GF-D8 (cell line): ENCODE measurements around the gene ISL1.

Source experiments
- DNase-seq: peaks from one replicate; lab custom pipeline; 2025; lab: John Stamatoyannopoulos, UW

ISL1 gene

GRCh38 chr5:51386916-51387883, 4.0 kb downstream of the ISL1 start:
- no peak for DNase-seq

DNA sequence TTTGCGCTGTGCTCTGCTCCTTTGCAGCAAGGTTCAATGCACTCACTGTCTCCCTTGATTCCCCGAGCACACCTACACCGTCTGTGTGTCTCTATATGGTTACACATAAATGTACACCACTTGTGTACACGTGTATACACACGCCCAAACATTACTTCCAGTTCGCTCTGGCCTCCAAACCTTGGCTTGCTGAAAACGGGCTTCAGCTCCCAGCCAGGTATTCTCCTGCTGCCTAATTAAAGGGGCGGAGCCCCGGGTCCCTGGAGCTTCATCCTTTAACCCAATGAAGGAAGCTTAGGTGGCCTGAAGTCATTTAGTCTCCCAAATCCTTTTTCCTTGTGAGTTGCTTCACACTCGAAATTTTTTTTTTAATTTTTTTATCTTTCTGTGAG, 4.6 kb downstream of the ISL1 start:
- no peak for DNase-seq

DNA sequence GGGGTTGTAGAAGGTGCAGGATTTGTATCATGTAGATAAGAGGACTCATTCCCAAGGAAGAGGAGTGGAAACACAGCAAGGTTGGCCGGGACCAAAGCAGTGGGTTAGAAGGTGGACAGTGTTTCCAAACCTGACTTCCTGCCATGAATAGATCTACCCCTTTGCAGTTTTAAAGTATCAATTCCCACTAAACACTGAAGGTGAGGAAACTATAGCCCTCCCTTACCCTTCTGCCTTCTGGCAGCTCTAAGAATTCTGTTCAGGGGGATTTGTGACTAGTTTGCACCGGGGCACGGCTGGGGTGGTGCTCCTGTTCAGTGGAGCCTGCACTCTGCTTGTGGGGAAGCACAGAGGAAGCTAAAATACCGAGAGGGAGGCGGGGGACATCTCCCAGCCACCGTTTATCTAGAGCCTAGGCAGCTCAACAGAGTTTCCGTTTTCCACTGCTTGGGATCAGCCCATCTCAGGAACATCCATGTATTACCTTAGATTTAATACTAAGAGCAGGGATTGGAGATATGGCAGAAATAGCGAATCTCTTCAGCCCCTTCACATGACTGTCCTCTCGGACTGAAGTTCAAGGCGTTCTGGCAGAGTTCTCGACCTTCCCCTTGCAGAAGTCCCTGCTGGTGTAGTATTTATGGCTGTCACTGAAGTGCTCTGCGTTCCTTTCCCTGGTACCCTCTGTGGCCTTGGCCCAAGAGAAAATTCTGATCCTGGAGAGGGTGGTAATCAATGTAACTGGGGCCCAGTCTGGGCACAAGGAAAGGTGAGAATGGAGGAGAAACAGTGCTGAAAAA, 5.4 kb downstream of the ISL1 start:
- DNase-seq = no peak

- no peak for DNase-seq
Observed at GRCh38 chr5:51389288-51389576, 6.0 kb downstream of the ISL1 start.

- DNase-seq = no peak
Observed at GRCh38 chr5:51389577-51390463, 6.6 kb downstream of the ISL1 start.

- DNase-seq = no peak
Observed at GRCh38 chr5:51391175-51391574, 7.9 kb downstream of the ISL1 start.

DNA sequence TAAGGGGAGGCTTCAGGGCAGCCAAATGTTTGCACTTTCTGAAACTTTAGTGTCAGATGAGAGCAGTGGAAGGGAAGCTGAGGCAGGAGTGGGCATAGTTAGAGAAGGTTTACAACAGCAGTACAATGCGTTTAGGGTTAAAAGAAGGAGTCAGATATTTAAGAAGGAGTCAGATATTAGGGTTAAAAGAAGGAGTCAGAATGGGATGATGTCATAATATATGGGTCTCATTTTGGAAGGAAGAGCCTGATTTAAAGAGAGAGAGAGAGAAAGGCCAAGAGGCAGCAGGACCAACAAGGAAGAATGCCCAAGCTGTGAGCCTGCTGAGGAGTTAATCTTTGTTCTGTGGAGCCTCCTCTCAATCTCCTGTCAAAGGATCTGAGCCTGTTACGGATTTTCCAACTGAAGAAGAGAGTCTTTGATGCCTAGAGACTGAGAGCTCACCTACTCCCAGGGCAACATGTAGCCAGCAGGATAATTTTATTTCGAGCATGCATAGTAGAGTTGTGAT, 9.5 kb downstream of the ISL1 start:
- DNase-seq = no peak

- DNase-seq = no peak
Observed at GRCh38 chr5:51394609-51395008, 11.4 kb downstream of the ISL1 start.

DNA sequence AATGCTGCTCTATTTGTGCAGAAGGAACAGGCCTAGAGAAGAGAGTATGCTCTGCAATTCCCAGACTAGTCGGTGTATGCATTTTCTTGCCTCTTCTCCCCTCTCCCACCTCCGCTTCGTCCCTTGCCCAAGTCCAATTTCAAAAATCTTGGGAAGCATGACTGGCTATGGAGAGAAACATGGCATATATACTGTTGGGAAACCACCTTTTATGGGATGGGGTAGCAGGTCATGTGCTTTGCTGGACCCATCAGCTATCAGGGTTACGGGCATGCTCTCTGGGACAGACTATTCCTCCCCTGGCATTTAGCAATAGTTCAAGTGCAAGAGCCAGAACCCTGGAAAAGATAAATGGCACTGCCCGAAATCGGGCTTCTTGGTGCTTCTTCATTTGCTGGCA, 12.0 kb downstream of the ISL1 start:
- DNase-seq = no peak

GRCh38 chr5:51395666-51396356, 12.6 kb downstream of the ISL1 start:
- DNase-seq = no peak

DNA sequence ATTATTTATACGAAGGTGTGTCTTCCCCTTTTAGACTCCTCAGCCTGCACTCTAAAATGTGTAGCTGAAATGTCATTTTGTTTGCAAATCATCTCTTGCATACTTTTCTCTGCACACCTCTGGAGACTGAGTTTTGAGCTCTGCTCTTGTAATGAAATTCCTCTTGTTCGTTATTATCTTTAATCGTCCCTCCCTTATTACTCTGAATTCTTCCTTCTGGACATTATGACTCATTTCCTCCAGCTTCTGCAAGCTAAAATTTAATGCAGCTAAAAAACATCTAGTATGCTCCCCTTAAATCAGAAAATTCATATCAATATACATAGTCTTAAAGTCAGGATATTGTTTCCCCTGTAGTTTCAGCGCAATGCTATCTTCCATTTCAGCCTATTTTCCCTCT, 13.5 kb downstream of the ISL1 start:
- no peak for DNase-seq

GRCh38 chr5:51397996-51398395, 14.7 kb downstream of the ISL1 start:
- no peak for DNase-seq

DNA sequence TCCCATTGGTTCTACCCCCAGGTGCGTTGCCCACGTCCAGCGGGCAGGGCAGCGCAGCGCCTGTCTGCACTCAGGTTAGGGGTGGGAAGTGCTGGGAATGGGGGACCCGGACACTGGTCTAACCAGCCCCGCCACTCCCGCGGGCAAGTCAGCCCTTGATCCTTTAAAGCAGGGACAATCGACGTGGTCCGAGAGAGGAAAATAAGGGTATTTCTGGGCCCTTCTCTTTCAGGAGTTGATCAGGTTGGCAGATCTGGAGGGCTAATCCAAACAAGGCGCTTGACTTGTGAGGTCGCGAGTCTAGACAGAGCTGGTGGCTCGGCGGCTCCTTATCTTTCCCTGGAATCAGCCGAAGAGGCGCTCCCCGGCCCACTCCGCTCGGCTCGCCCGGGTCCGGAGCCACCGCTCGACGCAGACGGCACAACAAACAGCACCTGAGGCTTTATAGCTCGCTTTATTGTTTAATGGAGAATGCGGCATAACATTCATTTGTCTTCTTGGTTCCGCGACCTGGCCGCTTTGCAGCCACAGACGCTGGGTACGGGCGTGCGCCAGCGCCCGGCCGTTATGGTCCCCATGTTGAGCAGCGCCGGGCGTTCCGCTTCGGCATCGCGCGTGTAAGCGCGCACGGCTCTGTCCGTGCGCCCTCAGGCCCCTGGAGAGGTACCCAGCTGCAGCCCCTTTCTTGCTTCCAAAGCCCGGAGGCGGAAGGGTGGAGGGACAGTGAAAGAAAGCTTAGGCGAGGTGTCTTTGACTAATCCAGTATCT, 15.8 kb downstream of the ISL1 start:
- DNase-seq = no peak

GRCh38 chr5:51399643-51400006, 16.4 kb downstream of the ISL1 start:
- no peak for DNase-seq

DNA sequence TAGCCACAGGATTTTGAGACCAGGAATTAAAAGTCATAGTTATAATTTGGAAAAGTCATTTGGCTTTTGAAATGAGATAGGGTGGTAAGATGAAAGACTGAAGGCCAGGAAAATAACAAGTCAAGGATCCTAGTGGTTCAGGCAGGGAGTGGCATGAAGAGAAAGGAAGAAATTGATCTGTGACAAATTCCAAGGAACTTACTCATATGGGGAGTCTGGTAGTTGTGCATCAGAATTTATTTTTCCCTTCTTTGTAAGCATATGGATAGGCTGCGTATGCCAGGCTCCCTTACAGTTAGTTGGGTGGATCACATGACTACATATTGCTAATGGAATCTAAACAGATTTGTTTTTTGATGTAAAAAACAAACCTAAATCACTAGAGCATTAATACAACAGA, 21.0 kb downstream of the ISL1 start:
- no peak for DNase-seq

DNA sequence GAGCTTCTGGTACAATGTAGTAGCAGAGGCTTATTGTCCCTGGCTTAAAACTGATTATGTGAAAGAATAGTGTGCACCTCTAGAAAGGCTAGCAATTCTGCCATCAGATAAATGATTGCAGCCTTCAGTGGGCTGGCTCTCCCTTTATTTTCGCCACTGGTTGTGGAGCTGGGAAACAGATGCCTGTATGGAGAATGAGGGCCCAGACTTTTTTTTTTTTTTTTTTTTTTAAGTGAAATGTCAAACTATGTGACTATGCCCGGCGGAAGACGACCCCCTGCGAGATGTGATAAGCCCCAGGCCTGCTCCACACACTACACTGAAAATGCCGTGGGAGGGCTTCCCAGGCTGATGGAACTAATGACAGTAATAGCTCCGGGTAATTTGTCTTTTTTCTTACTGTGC, 28.7 kb downstream of the ISL1 start:
- no peak for DNase-seq

DNA sequence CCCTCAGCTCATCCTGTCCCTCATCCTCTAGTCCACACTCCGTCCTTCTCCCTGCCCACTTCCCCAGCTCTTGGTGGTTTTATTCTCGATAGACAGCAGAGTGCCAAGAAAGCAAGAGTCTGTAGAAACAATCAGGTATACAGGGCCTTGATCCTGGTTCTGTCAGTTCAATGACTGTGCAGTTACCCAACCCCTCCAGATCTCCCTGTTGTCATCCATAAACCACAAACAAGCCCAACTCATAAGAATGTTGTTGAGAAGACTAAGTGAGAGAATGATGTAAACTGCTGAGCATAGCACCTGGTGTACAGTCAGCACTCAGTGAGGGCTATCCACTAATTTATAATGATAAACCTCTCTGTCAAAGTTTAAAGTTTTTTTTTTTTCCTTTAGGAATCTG, 31.3 kb downstream of the ISL1 start:
- no peak for DNase-seq

- DNase-seq = no peak
Observed at GRCh38 chr5:51416149-51416548, 32.9 kb downstream of the ISL1 start.

DNA sequence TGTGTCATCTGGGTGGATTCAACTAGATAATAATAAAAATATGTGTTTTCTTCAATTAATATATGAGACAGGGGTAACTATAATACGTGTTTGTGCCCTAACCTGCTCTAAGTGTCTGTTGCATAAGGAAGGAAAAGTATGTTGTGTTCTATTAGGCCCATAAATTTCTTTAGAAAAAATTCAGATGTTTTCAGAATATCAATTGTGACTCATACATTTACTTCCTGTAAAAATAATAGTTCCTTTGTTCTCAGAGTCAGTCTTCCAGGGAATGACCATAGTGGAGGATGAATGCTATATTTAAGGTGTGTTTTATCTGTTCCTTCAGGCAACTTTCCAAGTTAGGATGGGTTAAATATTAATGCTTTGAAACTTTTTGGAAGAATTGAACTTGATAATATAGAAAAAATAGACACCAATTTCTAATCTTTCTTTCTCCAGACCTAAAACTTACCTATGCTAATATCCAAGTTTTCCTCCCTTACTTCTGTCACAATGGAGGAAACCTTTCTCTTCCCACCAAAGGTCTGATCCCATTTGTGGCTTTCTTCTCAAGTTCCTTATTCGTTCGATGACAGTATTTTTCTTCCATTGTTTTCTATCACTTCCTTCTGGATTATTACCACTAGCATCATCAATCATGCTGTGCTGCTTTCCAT, 49.9 kb downstream of the ISL1 start:
- no peak for DNase-seq

- DNase-seq = no peak
Observed at GRCh38 chr5:51439232-51439631, 56.0 kb downstream of the ISL1 start.
